ENCODE results near the gene ZNF771. TPM values are rescaled to one million over a fixed set of nuclear protein-coding genes. Genes with fewer than 3 reads are reported as not detected.

Gene ZNF771
- total RNA-seq, 1 donor from 2014 or later: 3.8 TPM

GRCh38 chr16:30377050-30377811 lies 30.2 kb upstream of the ZNF771 start:
- no peak for TF ChIP-seq CTCF (IDR thresholded peaks at IDR 0.05)
- ATAC-seq: no peak
- Histone ChIP-seq H3K9me3 (no peaks in the 10 kb centered on the region), H3K4me1 (peaks cover 22% of the 10 kb centered on the region), H3K4me3 (peak overlapping the region; percentile 77), H3K36me3 (no peaks in the 10 kb centered on the region), H3K27me3 (ENCODE audit: low read depth) (no peaks in the 10 kb centered on the region), H3K27ac (peak overlapping the region; percentile 98)
- DNase-seq: no peak
- intact Hi-C loops (cut with DNase I): no loop called here

GRCh38 chr16:30377812-30378235 lies 29.6 kb upstream of the ZNF771 start:
- no peaks in the 10 kb centered on the region for H3K36me3 ChIP-seq
- H3K4me1 ChIP-seq: peaks cover 22% of the 10 kb centered on the region
- ATAC-seq (peak; percentile 85 to 87), DNase-seq (peak; percentile 98)
- H3K9me3 ChIP-seq: no peaks in the 10 kb centered on the region
- peak overlapping the region; percentile 77 for H3K4me3 ChIP-seq
- H3K27ac ChIP-seq: peak overlapping the region; percentile 98
- TF ChIP-seq CTCF (IDR thresholded peaks at IDR 0.05): no peak
- no peaks in the 10 kb centered on the region for H3K27me3 ChIP-seq (ENCODE audit: low read depth)
- intact Hi-C loops (cut with DNase I): no loop called here

GRCh38 chr16:30378236-30379157 lies 28.9 kb upstream of the ZNF771 start:
- peak; percentile 98 for ATAC-seq
- no peaks in the 10 kb centered on the region for H3K27me3 ChIP-seq (ENCODE audit: low read depth)
- no peaks in the 10 kb centered on the region for H3K9me3 ChIP-seq
- peak overlapping the region; percentile 98 for H3K27ac ChIP-seq
- peak; percentile 99 for DNase-seq
- H3K4me3 ChIP-seq: peak overlapping the region; percentile 77
- H3K4me1 ChIP-seq: peaks cover 22% of the 10 kb centered on the region
- peak; percentile 17 for TF ChIP-seq CTCF (IDR thresholded peaks at IDR 0.05)
- H3K36me3 ChIP-seq: no peaks in the 10 kb centered on the region
- intact Hi-C loops (cut with DNase I): no loop called here

GRCh38 chr16:30379158-30379783 lies 28.1 kb upstream of the ZNF771 start:
- Histone ChIP-seq H3K4me3 (peak overlapping the region; percentile 77), H3K9me3 (no peaks in the 10 kb centered on the region), H3K27ac (peak overlapping the region; percentile 98), H3K36me3 (no peaks in the 10 kb centered on the region), H3K4me1 (peaks cover 22% of the 10 kb centered on the region), H3K27me3 (ENCODE audit: low read depth) (no peaks in the 10 kb centered on the region)
- no peak for TF ChIP-seq CTCF (IDR thresholded peaks at IDR 0.05)
- DNase-seq (no peak), ATAC-seq (no peak)
- intact Hi-C loops (cut with DNase I): no loop called here

GRCh38 chr16:30380072-30380802 lies 27.2 kb upstream of the ZNF771 start:
- no peaks in the 10 kb centered on the region for H3K27me3 ChIP-seq (ENCODE audit: low read depth)
- no peak for ATAC-seq
- intact Hi-C loops (cut with DNase I): no loop called here
- H3K27ac ChIP-seq: no peak overlapping the region
- H3K4me3 ChIP-seq: no peak overlapping the region
- H3K9me3 ChIP-seq: no peaks in the 10 kb centered on the region
- peaks cover 22% of the 10 kb centered on the region for H3K4me1 ChIP-seq
- no peak for DNase-seq
- TF ChIP-seq CTCF (IDR thresholded peaks at IDR 0.05): no peak
- no peaks in the 10 kb centered on the region for H3K36me3 ChIP-seq
